H7 (cell line): ENCODE results near the gene TEX50. TPM values are rescaled to one million over a fixed set of nuclear protein-coding genes. Genes with fewer than 3 reads are reported as not detected.
"Not testable (repeated sequence)": the region's sequence is repeated elsewhere in the genome, so short reads cannot be mapped to it uniquely, and the experiment has no call there.

ENCODE experiments used
- DNase-seq: peaks from one replicate; pipeline ENCODE4 v3.0.0; 2012
- H3K27me3 ChIP-seq: 2 replicates; pipeline ENCODE4 v1.6.0; 2011; ENCODE audit warnings: mild to moderate bottlenecking, low read length; ENCODE audit not compliant: control insufficient read depth, insufficient read depth
- H3K36me3 ChIP-seq: replicated peaks from 2 replicates; pipeline ENCODE4 v1.5.1; 2011; ENCODE audit warnings: low read length; ENCODE audit not compliant: control insufficient read depth, insufficient read depth
- H3K4me3 ChIP-seq: 2 replicates; pipeline ENCODE4 v1.5.1; 2011; ENCODE audit warnings: low read depth, mild to moderate bottlenecking, control low read depth, low read length, moderate library complexity; ENCODE audit not compliant: insufficient read depth
- total RNA-seq: library from RNA; depleted of rRNA; stranded (reverse); fragments of >200 nt; shearing (Covaris generic); gene quantifications from 2 replicates; pipeline ENCODE4 v1.2.3, GENCODE V29; 2014

TEX50 gene
- total RNA-seq, 1 experiment from 2014 or later = not detected

GRCh38 chr1:173639102-173639501, 4.0 kb downstream of the TEX50 start:
- DNase-seq = no peak
- H3K4me3 ChIP-seq = peak overlapping the region; percentile 51; the same call in 1 of the 2 replicates

GRCh38 chr1:173642450-173643139, 7.5 kb downstream of the TEX50 start:
- not testable (repeated sequence) for H3K27me3 ChIP-seq, DNase-seq, H3K36me3 ChIP-seq, H3K4me3 ChIP-seq

More at GRCh38 chr1:173639102-173639501, 4.0 kb downstream of the TEX50 start:
- Histone ChIP-seq H3K36me3 (peaks cover 3% of the 10 kb centered on the region), H3K27me3 (no peaks in the 10 kb centered on the region)

GRCh38 chr1:173646656-173647055, 11.5 kb downstream of the TEX50 start:
- DNase-seq = no peak
- Histone ChIP-seq H3K4me3 (no peak overlapping the region), H3K27me3 (no peaks in the 10 kb centered on the region), H3K36me3 (no peaks in the 10 kb centered on the region; the same call in 1 of the 2 replicates)

- Histone ChIP-seq H3K27me3 (no peaks in the 10 kb centered on the region), H3K36me3 (no peaks in the 10 kb centered on the region), H3K4me3 (no peak overlapping the region)
- DNase-seq = no peak
Observed at GRCh38 chr1:173648880-173649605, 13.9 kb downstream of the TEX50 start.

GRCh38 chr1:173660306-173660705, 25.2 kb downstream of the TEX50 start:
- Histone ChIP-seq H3K27me3 (no peaks in the 10 kb centered on the region), H3K4me3 (no peak overlapping the region), H3K36me3 (no peaks in the 10 kb centered on the region; the same call in 1 of the 2 replicates)
- DNase-seq = no peak

- DNase-seq = no peak
- no peak overlapping the region for H3K4me3 ChIP-seq
Observed at GRCh38 chr1:173661271-173661670, 26.1 kb downstream of the TEX50 start.

GRCh38 chr1:173661763-173662162, 26.6 kb downstream of the TEX50 start:
- no peaks in the 10 kb centered on the region for H3K27me3 ChIP-seq
- no peak overlapping the region for H3K4me3 ChIP-seq
- no peaks in the 10 kb centered on the region; the same call in 1 of the 2 replicates for H3K36me3 ChIP-seq
- no peak for DNase-seq

More at GRCh38 chr1:173661271-173661670, 26.1 kb downstream of the TEX50 start:
- H3K27me3 ChIP-seq = no peaks in the 10 kb centered on the region
- H3K36me3 ChIP-seq = no peaks in the 10 kb centered on the region; the same call in 1 of the 2 replicates

GRCh38 chr1:173663159-173663558, 28.0 kb downstream of the TEX50 start:
- H3K4me3 ChIP-seq = no peak overlapping the region
- H3K36me3 ChIP-seq = no peaks in the 10 kb centered on the region; the same call in 1 of the 2 replicates
- no peak for DNase-seq
- no peaks in the 10 kb centered on the region for H3K27me3 ChIP-seq

GRCh38 chr1:173666646-173667045, 31.5 kb downstream of the TEX50 start:
- no peak for DNase-seq
- Histone ChIP-seq H3K27me3 (peaks cover 6% of the 10 kb centered on the region; the same call in 1 of the 2 replicates), H3K4me3 (no peak overlapping the region), H3K36me3 (no peaks in the 10 kb centered on the region)

GRCh38 chr1:173669491-173669941, 34.4 kb downstream of the TEX50 start, which contains the start of gene ANKRD45:
TSS of gene ANKRD45 (minus strand) at chr1:173669851. CDS start at chr1:173659418, 10,433 bp downstream.
- peak; percentile 77 for DNase-seq

GRCh38 chr1:173674496-173674895, 39.4 kb downstream of the TEX50 start:
- not testable (repeated sequence) for H3K4me3 ChIP-seq, H3K27me3 ChIP-seq, DNase-seq, H3K36me3 ChIP-seq

More at GRCh38 chr1:173669491-173669941, 34.4 kb downstream of the TEX50 start, which contains the start of gene ANKRD45:
- no peaks in the 10 kb centered on the region for H3K36me3 ChIP-seq
- H3K4me3 ChIP-seq = peak within 1 kb of the TSS; percentile 54
- peaks cover 6% of the 10 kb centered on the region; the same call in 1 of the 2 replicates for H3K27me3 ChIP-seq

GRCh38 chr1:173680152-173680551, 45.0 kb downstream of the TEX50 start:
- not testable (repeated sequence) for H3K4me3 ChIP-seq, DNase-seq, H3K36me3 ChIP-seq, H3K27me3 ChIP-seq

- Histone ChIP-seq H3K36me3 (no peaks in the 10 kb centered on the region), H3K27me3 (no peaks in the 10 kb centered on the region), H3K4me3 (no peak overlapping the region)
- DNase-seq = no peak
Observed at GRCh38 chr1:173682184-173682583, 47.0 kb downstream of the TEX50 start.

GRCh38 chr1:173683838-173684237, 48.7 kb downstream of the TEX50 start:
- H3K27me3 ChIP-seq, H3K36me3 ChIP-seq, DNase-seq, H3K4me3 ChIP-seq: not testable (repeated sequence)

GRCh38 chr1:173685121-173685520, 50.0 kb downstream of the TEX50 start:
- H3K36me3 ChIP-seq, H3K4me3 ChIP-seq, DNase-seq, H3K27me3 ChIP-seq: not testable (repeated sequence)
